B cell (primary cell): ENCODE measurements around the gene CENPF. TPM values are rescaled to one million over a fixed set of nuclear protein-coding genes. Genes with fewer than 3 reads are reported as not detected.

ENCODE experiments used
- ATAC-seq: fragments of 200-7000 bp; cut with Tn5 transposase; one replicate; pipeline ENCODE4 v1.10.0; 2021; ENCODE audit warnings: low read depth, mild to moderate bottlenecking, moderate number of reproducible peaks, moderate library complexity
- CTCF ChIA-PET: fragments of 350-600 bp; sonication (Branson Sonifier 250); formaldehyde crosslinking; loops from one replicate; lab custom pipeline; 2021; ENCODE audit warnings: antibody characterized with exemption, inconsistent platforms; lab: Charles Lee
- POLR2A ChIA-PET: fragments of 350-600 bp; sonication (Branson Sonifier 250); formaldehyde crosslinking; loops from one replicate; lab custom pipeline; 2021; ENCODE audit warnings: antibody characterized with exemption; lab: Charles Lee
- DNase-seq: peaks from one replicate; pipeline ENCODE4 v3.0.0; 2013
- H2AFZ ChIP-seq: 2 replicates; pipeline ENCODE4 v1.6.1; 2012; ENCODE audit warnings: mild to moderate bottlenecking, low read depth, low read length; ENCODE audit not compliant: insufficient read depth, poor library complexity, severe bottlenecking
- H3K27ac ChIP-seq, 2 donors: 1 replicate in 1 of 2; 2 replicates in 1 of 2; pipeline ENCODE4 v1.5.1; 2012 to 2013; ENCODE audit warnings: low read length in 2 of 2, mild to moderate bottlenecking in 2 of 2, moderate library complexity in 1 of 2
- H3K27me3 ChIP-seq, 4 experiments: fragments of 200-600 bp in 1 of 4; sonication (generic) in 1 of 4; replicated peaks in 1 of 4; 1 replicate in 2 of 4; 2 replicates in 2 of 4; pipeline versions ENCODE4 v1.6.1 to v1.7.0; 2013 to 2016; ENCODE audit warnings: low read length in 3 of 4, mild to moderate bottlenecking in 2 of 4, mixed read lengths in 1 of 4, moderate library complexity in 1 of 4; ENCODE audit not compliant: insufficient read depth in 4 of 4, control insufficient read depth in 3 of 4; ENCODE audit errors: control extremely low read depth in 1 of 4
- H3K36me3 ChIP-seq, 2 experiments: replicated peaks in 1 of 2; 1 replicate in 1 of 2; 2 replicates in 1 of 2; pipeline versions ENCODE4 v1.6.1 to v1.7.1; 2013; ENCODE audit warnings: low read length in 1 of 2; ENCODE audit not compliant: insufficient read depth in 2 of 2, control insufficient read depth in 1 of 2; ENCODE audit errors: control extremely low read depth in 1 of 2, extremely low read depth in 1 of 2
- H3K4me1 ChIP-seq, 2 donors: fragments of 200-600 bp in 1 of 2; sonication (generic) in 1 of 2; 1 replicate in 1 of 2; 2 replicates in 1 of 2; pipeline versions ENCODE4 v1.5.1 to v1.6.1; 2013 to 2017; ENCODE audit warnings: low read length in 2 of 2; ENCODE audit not compliant: control insufficient read depth in 2 of 2, insufficient read depth in 2 of 2
- H3K4me2 ChIP-seq: replicated peaks from 2 replicates; pipeline ENCODE3; 2012; ENCODE audit warnings: mild to moderate bottlenecking, low read depth, low read length; ENCODE audit not compliant: poor library complexity, severe bottlenecking
- H3K4me3 ChIP-seq, 5 experiments: fragments of 200-600 bp in 1 of 5; sonication (generic) in 1 of 5; 1 replicate in 3 of 5; 2 replicates in 2 of 5; pipeline versions ENCODE4 v1.5.1 to v1.7.0; 2011 to 2016; ENCODE audit warnings: low read length in 4 of 5, mild to moderate bottlenecking in 4 of 5, low read depth in 2 of 5, control low read depth in 1 of 5, moderate library complexity in 1 of 5; ENCODE audit not compliant: insufficient read depth in 1 of 5; ENCODE audit errors: control extremely low read depth in 1 of 5, extremely low read depth in 1 of 5
- H3K79me2 ChIP-seq: fragments of 200-600 bp; sonication (generic); one replicate; pipeline ENCODE4 v1.6.0; 2016; ENCODE audit warnings: low read length; ENCODE audit not compliant: control insufficient read depth, insufficient read depth
- H3K9ac ChIP-seq: fragments of 200-600 bp; sonication (generic); 2 replicates; pipeline ENCODE4 v1.6.1; 2017; ENCODE audit warnings: mild to moderate bottlenecking, low read length, moderate library complexity
- H3K9me3 ChIP-seq, 3 donors: one replicate each; pipeline versions ENCODE4 v1.6.1 to v1.7.1; 2013; ENCODE audit warnings: low read length in 2 of 3; ENCODE audit not compliant: control insufficient read depth in 2 of 3, insufficient read depth in 1 of 3; ENCODE audit errors: control extremely low read depth in 1 of 3
- H4K20me1 ChIP-seq: 2 replicates; pipeline ENCODE4 v1.6.0; 2012; ENCODE audit warnings: mild to moderate bottlenecking, low read length; ENCODE audit not compliant: insufficient read depth, control insufficient read depth, poor library complexity, severe bottlenecking
- H3K27ac Mint-ChIP-seq: one replicate; pipeline ENCODE4 v1.8.0; 2021; ENCODE audit warnings: mixed read lengths
- H3K27me3 Mint-ChIP-seq: one replicate; pipeline ENCODE4 v1.8.0; 2021; ENCODE audit warnings: mixed read lengths
- H3K4me1 Mint-ChIP-seq: one replicate; pipeline ENCODE4 v1.8.0; 2021; ENCODE audit warnings: mixed read lengths
- H3K4me3 Mint-ChIP-seq: one replicate; pipeline ENCODE4 v1.8.0; 2021; ENCODE audit warnings: mixed read lengths
- H3K9me3 Mint-ChIP-seq: one replicate; pipeline ENCODE4 v1.8.0; 2022; ENCODE audit warnings: mixed read lengths; ENCODE audit not compliant: insufficient read depth
- EZH2 ChIP-seq: IDR thresholded peaks from 2 replicates; pipeline ENCODE4 v1.6.1; 2012; ENCODE audit warnings: borderline replicate concordance, low read depth, mild to moderate bottlenecking, moderate library complexity, low read length; ENCODE audit not compliant: insufficient read depth, poor library complexity, severe bottlenecking
- WGBS: methylation state at CpG from one replicate; pipeline ENCODE4 v1.1.5; 2013; ENCODE audit warnings: missing lambda C conversion rate; ENCODE audit not compliant: insufficient coverage; 5-methylcytosine and 5-hydroxymethylcytosine counted together
- intact Hi-C: fragments of 100-400 bp; cut with micrococcal nuclease; formaldehyde crosslinking; loops from one replicate; pipeline ENCODE4 v1.10.0; 2022
- polyA plus RNA-seq: library from polyadenylated mRNA; depleted of rRNA; stranded (reverse); fragments of >200 nt; gene quantifications from 2 replicates; pipeline ENCODE4 v1.2.3, GENCODE V29; 2012
- total RNA-seq, 2 donors: library from RNA; stranded (reverse); fragments of 120-200 nt in 1 of 2; gene quantifications; 1 replicate in 1 of 2; 2 replicates in 1 of 2; pipeline versions ENCODE4 v1.2.3 to v1.2.4, GENCODE V29; 2013 to 2022
- TF ChIP-seq, protein P1 (sequence below): fragments of 200-600 bp; IDR thresholded peaks from one replicate; pipeline ENCODE4 v1.8.0; 2022; ENCODE audit warnings: antibody characterized with exemption, mild to moderate bottlenecking

CENPF gene
- total and polyA plus RNA-seq, 2 donors (not counting 1 experiment from before 2014, with no cell fraction given) = 0.12 to 3.0 TPM

GRCh38 chr1:214645712-214646111 lies 42.7 kb downstream of the CENPF start:
- Histone ChIP-seq H3K27me3 (no peaks in the 10 kb centered on the region), H3K4me1 (no peaks in the 10 kb centered on the region), H3K36me3 (no peaks in the 10 kb centered on the region), H3K9ac (no peak overlapping the region), H3K27ac (no peak overlapping the region), H3K4me3 (no peak overlapping the region), H4K20me1 (no peaks in the 10 kb centered on the region), H3K9me3 (no peaks in the 10 kb centered on the region), H2AFZ (no peak overlapping the region), H3K79me2 (no peaks in the 10 kb centered on the region), H3K4me2 (no peak overlapping the region)
- H3K27me3 Mint-ChIP-seq = no peaks in the 10 kb centered on the region
- ChIA-PET CTCF (interaction anchor here (1.3 kb wide), 1 partner anchor 16 kb away, joined by 3 read pairs; no protein-coding TSS in a partner anchor), POLR2A (no interaction called here)
- H3K4me3 Mint-ChIP-seq = no peak overlapping the region
- no peaks in the 10 kb centered on the region for H3K9me3 Mint-ChIP-seq
- ATAC-seq (no peak), DNase-seq (no peak)
- no peak overlapping the region for H3K27ac Mint-ChIP-seq
- TF ChIP-seq EZH2 = no peak
- TF ChIP-seq, protein P1, sequence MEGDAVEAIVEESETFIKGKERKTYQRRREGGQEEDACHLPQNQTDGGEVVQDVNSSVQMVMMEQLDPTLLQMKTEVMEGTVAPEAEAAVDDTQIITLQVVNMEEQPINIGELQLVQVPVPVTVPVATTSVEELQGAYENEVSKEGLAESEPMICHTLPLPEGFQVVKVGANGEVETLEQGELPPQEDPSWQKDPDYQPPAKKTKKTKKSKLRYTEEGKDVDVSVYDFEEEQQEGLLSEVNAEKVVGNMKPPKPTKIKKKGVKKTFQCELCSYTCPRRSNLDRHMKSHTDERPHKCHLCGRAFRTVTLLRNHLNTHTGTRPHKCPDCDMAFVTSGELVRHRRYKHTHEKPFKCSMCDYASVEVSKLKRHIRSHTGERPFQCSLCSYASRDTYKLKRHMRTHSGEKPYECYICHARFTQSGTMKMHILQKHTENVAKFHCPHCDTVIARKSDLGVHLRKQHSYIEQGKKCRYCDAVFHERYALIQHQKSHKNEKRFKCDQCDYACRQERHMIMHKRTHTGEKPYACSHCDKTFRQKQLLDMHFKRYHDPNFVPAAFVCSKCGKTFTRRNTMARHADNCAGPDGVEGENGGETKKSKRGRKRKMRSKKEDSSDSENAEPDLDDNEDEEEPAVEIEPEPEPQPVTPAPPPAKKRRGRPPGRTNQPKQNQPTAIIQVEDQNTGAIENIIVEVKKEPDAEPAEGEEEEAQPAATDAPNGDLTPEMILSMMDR = no peak
- H3K4me1 Mint-ChIP-seq = no peaks in the 10 kb centered on the region
- intact Hi-C loops = no loop called here
- WGBS = 98% methylated on average over 9 of the region's 10 CpGs

GRCh38 chr1:214648801-214649200 lies 45.8 kb downstream of the CENPF start:
- Histone ChIP-seq H2AFZ (no peak overlapping the region), H4K20me1 (no peaks in the 10 kb centered on the region), H3K36me3 (no peaks in the 10 kb centered on the region), H3K4me2 (no peak overlapping the region), H3K4me3 (no peak overlapping the region), H3K9ac (no peak overlapping the region), H3K27ac (no peak overlapping the region), H3K4me1 (no peaks in the 10 kb centered on the region), H3K79me2 (no peaks in the 10 kb centered on the region), H3K27me3 (no peaks in the 10 kb centered on the region), H3K9me3 (no peaks in the 10 kb centered on the region)
- ChIA-PET POLR2A (no interaction called here), CTCF (interaction anchor here (1.3 to 3.3 kb wide), 3 partner anchors 11 to 19 kb away, joined by 3 to 18 read pairs (median 4); no protein-coding TSS in a partner anchor)
- ATAC-seq (no peak), DNase-seq (no peak)
- no peaks in the 10 kb centered on the region for H3K9me3 Mint-ChIP-seq
- no peak overlapping the region for H3K4me3 Mint-ChIP-seq
- TF ChIP-seq, protein P1 = no peak
- TF ChIP-seq EZH2 = no peak
- no peaks in the 10 kb centered on the region for H3K27me3 Mint-ChIP-seq
- intact Hi-C loops = no loop called here
- H3K4me1 Mint-ChIP-seq = no peaks in the 10 kb centered on the region
- H3K27ac Mint-ChIP-seq = no peak overlapping the region
- no CpG with 5 or more reads among the region's 3 CpGs for WGBS
